Panc1 (cell line): ENCODE measurements around the gene LRRC27. TPM values are rescaled to one million over a fixed set of nuclear protein-coding genes. Genes with fewer than 3 reads are reported as not detected.
"Not testable (repeated sequence)": the region's sequence is repeated elsewhere in the genome, so short reads cannot be mapped to it uniquely, and the experiment has no call there.

Experiments
- ATAC-seq: fragments of 200-7000 bp; cut with Tn5 transposase; 2 replicates; pipeline ENCODE4 v1.9.1; 2020; ENCODE audit warnings: mild to moderate bottlenecking, moderate library complexity
- BruUV-seq: library from RNA; stranded (reverse); fragments of 400-500 nt; replicated peaks from 2 replicates; lab custom pipeline; 2021; lab: Mats Ljungman, UMichigan
- CTCF ChIA-PET: fragments of 300-600 bp; sonication (Branson Sonifier 250); formaldehyde crosslinking; loops from one replicate; lab custom pipeline; 2022; ENCODE audit warnings: antibody characterized with exemption; lab: Charles Lee
- POLR2A ChIA-PET: fragments of 300-600 bp; sonication (Branson Sonifier 250); formaldehyde crosslinking; loops from one replicate; lab custom pipeline; 2022; ENCODE audit warnings: antibody characterized with exemption; lab: Charles Lee
- DNase-seq: peaks from one replicate; pipeline ENCODE4 v3.0.0-alpha.2; 2010; ENCODE audit warnings: low read depth, low spot score
- H3K27ac ChIP-seq: 2 replicates; pipeline ENCODE4 v1.5.1; 2011; ENCODE audit warnings: mild to moderate bottlenecking, low read length, inconsistent platforms
- H3K27me3 ChIP-seq: fragments of 200-500 bp; sonication (Bioruptor generic); 2 replicates; pipeline ENCODE4 v1.6.0; 2014; ENCODE audit warnings: low read length, inconsistent platforms; ENCODE audit not compliant: control insufficient read depth, insufficient read depth
- H3K36me3 ChIP-seq: fragments of 200-500 bp; sonication (Bioruptor generic); 2 replicates; pipeline ENCODE4 v1.5.1; 2014; ENCODE audit warnings: inconsistent platforms, mild to moderate bottlenecking, low read length, moderate library complexity; ENCODE audit not compliant: control insufficient read depth, insufficient read depth
- H3K4me1 ChIP-seq: 2 replicates; pipeline ENCODE4 v1.5.1; 2011; ENCODE audit warnings: inconsistent platforms, mild to moderate bottlenecking, low read length, moderate library complexity; ENCODE audit not compliant: control insufficient read depth, insufficient read depth
- H3K4me3 ChIP-seq, 2 experiments: 2 replicates each; pipeline ENCODE4 v1.5.1; 2011 to 2012; ENCODE audit warnings: low read depth in 2 of 2, low read length in 2 of 2, mild to moderate bottlenecking in 2 of 2, inconsistent platforms in 1 of 2, moderate library complexity in 1 of 2
- H3K9me3 ChIP-seq: fragments of 200-500 bp; sonication (Bioruptor generic); 2 replicates; pipeline ENCODE4 v1.5.1; 2014; ENCODE audit warnings: low read depth, mild to moderate bottlenecking, inconsistent platforms, low read length, moderate library complexity; ENCODE audit not compliant: control insufficient read depth, insufficient read depth
- CTCF ChIP-seq: fragments of 450-650 bp; IDR thresholded peaks from 2 replicates; pipeline ENCODE4 v1.5.1; 2017; ENCODE audit warnings: mild to moderate bottlenecking
- POLR2AphosphoS5 ChIP-seq: IDR thresholded peaks from 2 replicates; pipeline ENCODE4 v1.6.1; 2012; ENCODE audit warnings: mild to moderate bottlenecking, low read depth, low read length, moderate library complexity
- REST ChIP-seq, 2 experiments: IDR thresholded peaks; 2 replicates each; pipeline ENCODE4 v1.6.1; 2011 to 2012; ENCODE audit warnings: low read depth in 2 of 2, control low read depth in 1 of 2, low read length in 1 of 2, mild to moderate bottlenecking in 1 of 2, moderate library complexity in 1 of 2; ENCODE audit not compliant: insufficient read depth in 1 of 2
- SIN3A ChIP-seq: IDR thresholded peaks from 2 replicates; pipeline ENCODE4 v1.6.1; 2012; ENCODE audit warnings: low read depth, mild to moderate bottlenecking, low read length, moderate library complexity, borderline replicate concordance; ENCODE audit not compliant: insufficient read depth
- TCF7L2 ChIP-seq: IDR thresholded peaks from 2 replicates; pipeline ENCODE4 v1.6.1; 2011; ENCODE audit warnings: mild to moderate bottlenecking, low read depth, low read length, inconsistent platforms
- in situ Hi-C: cut with HindIII; loops from 2 replicates; pipeline ENCODE4 v1.10.0; 2016; ENCODE audit warnings: low sequenced_read_pairs, low pct_unique_long_range_greater_than_20kb
- intact Hi-C: fragments of 100-400 bp; cut with micrococcal nuclease; formaldehyde crosslinking; loops from one replicate; pipeline ENCODE4 v1.10.0; 2022; ENCODE audit not compliant: unreplicated experiment
- total RNA-seq: library from RNA; stranded (reverse); gene quantifications from one replicate; pipeline ENCODE4 v1.2.1, GENCODE V29; 2021; ENCODE audit not compliant: unreplicated experiment

The LRRC27 gene
- total RNA-seq, 1 experiment from 2014 or later = 15.7 TPM

- DNase-seq (no peak), ATAC-seq (no peak)
- no peaks in the 10 kb centered on the region for H3K27me3 ChIP-seq
- BruUV-seq = no TSS peak
- in situ Hi-C loops (no loop called here), intact Hi-C loops (no loop called here)
- no peak overlapping the region for H3K27ac ChIP-seq
- no peak overlapping the region for H3K4me3 ChIP-seq
- POLR2A ChIA-PET = no interaction called here
- peaks cover under 1% of the 10 kb centered on the region; the same call in 1 of the 2 replicates for H3K9me3 ChIP-seq
- H3K4me1 ChIP-seq = peaks cover 13% of the 10 kb centered on the region
- H3K36me3 ChIP-seq = no peaks in the 10 kb centered on the region
- CTCF ChIA-PET = no interaction called here
- no peak for TF ChIP-seq SIN3A
- no peak for TF ChIP-seq TCF7L2
- no peak for TF ChIP-seq CTCF
These were observed 38.0 kb upstream of the LRRC27 start for GRCh38 chr10:132293813-132294520.

- no peaks in the 10 kb centered on the region for H3K36me3 ChIP-seq
- ChIA-PET POLR2A (no interaction called here), CTCF (no interaction called here)
- peaks cover 13% of the 10 kb centered on the region for H3K4me1 ChIP-seq
- TF ChIP-seq REST (IDR thresholded peaks at IDR 0.05; ENCODE audit: insufficient read depth in 1 of 2, low read depth in 2 of 2, low read length in 1 of 2) (peak; percentile 94), POLR2AphosphoS5 (no peak)
- BruUV-seq = no TSS peak
- in situ Hi-C loops = no loop called here
- no peak overlapping the region for H3K27ac ChIP-seq
- intact Hi-C loops = no loop called here
- no peak for DNase-seq
- no peaks in the 10 kb centered on the region for H3K9me3 ChIP-seq
- ATAC-seq = no peak
- H3K27me3 ChIP-seq = no peaks in the 10 kb centered on the region
- H3K4me3 ChIP-seq = no peak overlapping the region
These were observed 37.3 kb upstream of the LRRC27 start for GRCh38 chr10:132294561-132295318.

- BruUV-seq, H3K4me3 ChIP-seq, POLR2A ChIA-PET, H3K27me3 ChIP-seq, CTCF ChIA-PET, DNase-seq, H3K9me3 ChIP-seq, ATAC-seq, H3K27ac ChIP-seq, in situ Hi-C loops, intact Hi-C loops, H3K36me3 ChIP-seq: not testable (repeated sequence)
- peaks cover 17% of the 10 kb centered on the region for H3K4me1 ChIP-seq
These were observed 36.5 kb upstream of the LRRC27 start for GRCh38 chr10:132295481-132295880.
